CD4-positive, alpha-beta T cell (primary cell): ENCODE measurements around the gene KCTD20. TPM values are rescaled to one million over a fixed set of nuclear protein-coding genes. Genes with fewer than 3 reads are reported as not detected.

Source experiments
- ATAC-seq: fragments of 200-7000 bp; cut with Tn5 transposase; one replicate; pipeline ENCODE4 v1.10.0; 2022; ENCODE audit warnings: mild to moderate bottlenecking; ENCODE audit not compliant: poor library complexity
- CTCF ChIA-PET: fragments of 350-600 bp; sonication (Branson Sonifier 250); formaldehyde crosslinking; loops from one replicate; lab custom pipeline; 2021; ENCODE audit warnings: antibody characterized with exemption, inconsistent platforms; lab: Charles Lee
- POLR2A ChIA-PET: fragments of 350-600 bp; sonication (Branson Sonifier 250); formaldehyde crosslinking; loops from one replicate; lab custom pipeline; 2021; ENCODE audit warnings: antibody characterized with exemption, inconsistent platforms; lab: Charles Lee
- DNase-seq, 14 experiments: peaks; one replicate each; pipeline ENCODE4 v3.0.0-alpha.2; 2013 to 2020; ENCODE audit warnings: mixed read lengths in 2 of 14
- H3K27ac ChIP-seq, 2 donors: one replicate each; pipeline versions ENCODE4 v1.5.1 to v1.7.0; 2013; ENCODE audit warnings: low read length in 2 of 2, low read depth in 1 of 2, mild to moderate bottlenecking in 1 of 2
- H3K27me3 ChIP-seq, 2 experiments: 1 replicate in 1 of 2; 2 replicates in 1 of 2; pipeline versions ENCODE4 v1.6.1 to v1.7.0; 2013; ENCODE audit warnings: low read length in 2 of 2, control low read depth in 1 of 2, mild to moderate bottlenecking in 1 of 2, moderate library complexity in 1 of 2; ENCODE audit not compliant: insufficient read depth in 2 of 2, control insufficient read depth in 1 of 2
- H3K36me3 ChIP-seq: one replicate; pipeline ENCODE4 v1.6.1; 2013; ENCODE audit warnings: low read length, control low read depth; ENCODE audit not compliant: insufficient read depth
- H3K4me1 ChIP-seq: one replicate; pipeline ENCODE4 v1.6.1; 2013; ENCODE audit warnings: low read length, control low read depth; ENCODE audit not compliant: insufficient read depth
- H3K4me3 ChIP-seq: one replicate; pipeline ENCODE4 v1.5.1; 2013; ENCODE audit warnings: mild to moderate bottlenecking, low read length, moderate library complexity
- H3K9me3 ChIP-seq, 2 experiments: 1 replicate in 1 of 2; 2 replicates in 1 of 2; pipeline versions ENCODE4 v1.6.1 to v1.7.0; 2013; ENCODE audit warnings: low read length in 2 of 2, mild to moderate bottlenecking in 2 of 2, control low read depth in 1 of 2, moderate library complexity in 1 of 2; ENCODE audit not compliant: control insufficient read depth in 1 of 2, insufficient read depth in 1 of 2
- H3K27ac Mint-ChIP-seq: one replicate; pipeline ENCODE4 v1.8.0; 2020; ENCODE audit warnings: mixed read lengths
- H3K27me3 Mint-ChIP-seq: one replicate; pipeline ENCODE4 v1.8.0; 2021; ENCODE audit warnings: mixed read lengths
- H3K36me3 Mint-ChIP-seq: one replicate; pipeline ENCODE4 v1.8.0; 2021; ENCODE audit warnings: low read depth, mixed read lengths
- H3K4me1 Mint-ChIP-seq: one replicate; pipeline ENCODE4 v1.8.0; 2021; ENCODE audit warnings: low read depth, mixed read lengths
- H3K4me3 Mint-ChIP-seq: one replicate; pipeline ENCODE4 v1.8.0; 2020; ENCODE audit warnings: mild to moderate bottlenecking, mixed read lengths
- H3K9me3 Mint-ChIP-seq: one replicate; pipeline ENCODE4 v1.8.0; 2020; ENCODE audit warnings: mixed read lengths
- intact Hi-C, 2 experiments: fragments of 100-400 bp; cut with DNase I in 1 of 2; cut with micrococcal nuclease in 1 of 2; formaldehyde crosslinking; loops; one replicate each; pipeline versions ENCODE4 v1.15.1 to v1.9.0; 2023 to 2025; cut with DNase I, micrococcal nuclease
- total RNA-seq, 174 experiments: library from RNA in 2 of 174; stranded (reverse) in 2 of 174; gene quantifications; one replicate each; pipeline ENCODE4 v1.2.3 and lab custom pipeline; 2021 to 2026
- TF ChIP-seq, protein P1 (sequence below): fragments of 200-600 bp; IDR thresholded peaks from one replicate; pipeline ENCODE4 v1.8.0; 2022; ENCODE audit warnings: antibody characterized with exemption, mild to moderate bottlenecking

The KCTD20 gene
- total RNA-seq, 2 experiments from 2014 or later = 38.4 to 39.5 TPM

- Histone ChIP-seq H3K36me3 (peaks cover 90% of the 10 kb centered on the region), H3K9me3 (no peaks in the 10 kb centered on the region), H3K27me3 (no peaks in the 10 kb centered on the region), H3K4me1 (no peaks in the 10 kb centered on the region), H3K4me3 (no peak overlapping the region), H3K27ac (no peak overlapping the region)
- no peaks in the 10 kb centered on the region for H3K9me3 Mint-ChIP-seq
- no peaks in the 10 kb centered on the region for H3K27me3 Mint-ChIP-seq
- H3K4me1 Mint-ChIP-seq = peaks cover 34% of the 10 kb centered on the region
- POLR2A ChIA-PET = interaction anchor here (1.1 kb wide), 1 partner anchor 10 kb away, joined by 3 read pairs; no protein-coding TSS in a partner anchor
- no peak for DNase-seq
- intact Hi-C loops = loop anchor here in 1 of 2 experiments (10.0 kb wide), 1 partner anchor 55 kb away; the partner anchor contains the start of genes KCTD20 and PXT1
- H3K4me3 Mint-ChIP-seq = no peak overlapping the region
- H3K27ac Mint-ChIP-seq = peak overlapping the region; percentile 25
- ATAC-seq = no peak
- H3K36me3 Mint-ChIP-seq = peaks cover 97% of the 10 kb centered on the region
- CTCF ChIA-PET = interaction anchor here (0.9 to 1.5 kb wide), 2 partner anchors 12 to 77 kb away, joined by 3 read pairs; no protein-coding TSS in a partner anchor
- TF ChIP-seq, protein P1, sequence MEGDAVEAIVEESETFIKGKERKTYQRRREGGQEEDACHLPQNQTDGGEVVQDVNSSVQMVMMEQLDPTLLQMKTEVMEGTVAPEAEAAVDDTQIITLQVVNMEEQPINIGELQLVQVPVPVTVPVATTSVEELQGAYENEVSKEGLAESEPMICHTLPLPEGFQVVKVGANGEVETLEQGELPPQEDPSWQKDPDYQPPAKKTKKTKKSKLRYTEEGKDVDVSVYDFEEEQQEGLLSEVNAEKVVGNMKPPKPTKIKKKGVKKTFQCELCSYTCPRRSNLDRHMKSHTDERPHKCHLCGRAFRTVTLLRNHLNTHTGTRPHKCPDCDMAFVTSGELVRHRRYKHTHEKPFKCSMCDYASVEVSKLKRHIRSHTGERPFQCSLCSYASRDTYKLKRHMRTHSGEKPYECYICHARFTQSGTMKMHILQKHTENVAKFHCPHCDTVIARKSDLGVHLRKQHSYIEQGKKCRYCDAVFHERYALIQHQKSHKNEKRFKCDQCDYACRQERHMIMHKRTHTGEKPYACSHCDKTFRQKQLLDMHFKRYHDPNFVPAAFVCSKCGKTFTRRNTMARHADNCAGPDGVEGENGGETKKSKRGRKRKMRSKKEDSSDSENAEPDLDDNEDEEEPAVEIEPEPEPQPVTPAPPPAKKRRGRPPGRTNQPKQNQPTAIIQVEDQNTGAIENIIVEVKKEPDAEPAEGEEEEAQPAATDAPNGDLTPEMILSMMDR = no peak
These were observed 57.1 kb downstream of the KCTD20 start for GRCh38 chr6:36499918-36500317.

- ATAC-seq (no peak), DNase-seq (no peak)
- H3K27ac Mint-ChIP-seq = peak overlapping the region; percentile 56
- H3K36me3 ChIP-seq = peaks cover 85% of the 10 kb centered on the region
- peaks cover 3% of the 10 kb centered on the region for H3K4me1 ChIP-seq
- H3K27me3 Mint-ChIP-seq = no peaks in the 10 kb centered on the region
- H3K4me3 ChIP-seq = no peak overlapping the region
- TF ChIP-seq, protein P1 = no peak
- CTCF ChIA-PET = interaction anchor here (1.6 kb wide), 1 partner anchor 46 kb away, joined by 3 read pairs; the partner anchor contains the start of gene STK38
- H3K27me3 ChIP-seq = no peaks in the 10 kb centered on the region
- H3K4me1 Mint-ChIP-seq = peaks cover 39% of the 10 kb centered on the region
- no peaks in the 10 kb centered on the region for H3K9me3 ChIP-seq
- peaks cover 97% of the 10 kb centered on the region for H3K36me3 Mint-ChIP-seq
- H3K9me3 Mint-ChIP-seq = no peaks in the 10 kb centered on the region
- H3K4me3 Mint-ChIP-seq = no peak overlapping the region
- intact Hi-C loops = no loop called here
- POLR2A ChIA-PET = interaction anchor here (1.1 kb wide), 1 partner anchor 58 kb away, joined by 4 read pairs; no protein-coding TSS in a partner anchor
- no peak overlapping the region for H3K27ac ChIP-seq
These were observed 58.9 kb downstream of the KCTD20 start for GRCh38 chr6:36501686-36502085.

DNA sequence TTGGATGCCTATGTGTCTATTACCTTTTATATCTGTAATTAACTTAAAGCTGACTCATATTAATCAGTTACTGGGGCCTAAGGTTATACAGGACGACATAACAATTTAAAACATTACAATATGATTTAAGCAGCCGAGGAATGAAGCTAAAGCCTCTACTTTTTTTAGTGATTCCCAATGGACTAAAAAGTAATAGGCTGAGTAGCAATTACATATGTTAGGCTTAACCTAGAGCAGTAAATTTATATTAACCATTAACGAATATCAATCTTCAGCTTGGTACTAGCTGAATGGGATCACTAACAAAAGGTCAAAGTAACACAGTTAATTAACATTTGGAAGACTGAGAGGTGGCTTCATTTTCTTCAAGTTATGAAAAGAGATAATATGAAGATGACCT is 61.4 kb downstream of the KCTD20 start:
- POLR2A ChIA-PET = interaction anchor here (1.2 to 1.3 kb wide), 3 partner anchors 8 to 99 kb away, joined by 3 to 4 read pairs (median 4); no protein-coding TSS in a partner anchor
- Mint-ChIP-seq H3K4me3 (no peak overlapping the region), H3K9me3 (no peaks in the 10 kb centered on the region), H3K27me3 (no peaks in the 10 kb centered on the region), H3K36me3 (peaks cover 87% of the 10 kb centered on the region), H3K27ac (peak overlapping the region; percentile 86), H3K4me1 (peaks cover 50% of the 10 kb centered on the region)
- CTCF ChIA-PET = interaction anchor here (1.0 to 2.4 kb wide), 7 partner anchors 10 to 81 kb away, joined by 3 to 9 read pairs (median 5); no protein-coding TSS in a partner anchor
- H3K36me3 ChIP-seq = peaks cover 69% of the 10 kb centered on the region
- DNase-seq (no peak), ATAC-seq (no peak)
- peaks cover 18% of the 10 kb centered on the region for H3K4me1 ChIP-seq
- no peak overlapping the region for H3K4me3 ChIP-seq
- TF ChIP-seq, protein P1 = no peak
- H3K27me3 ChIP-seq = no peaks in the 10 kb centered on the region
- intact Hi-C loops = no loop called here
- no peaks in the 10 kb centered on the region for H3K9me3 ChIP-seq
- H3K27ac ChIP-seq = no peak overlapping the region
